CD1c-positive myeloid dendritic cell (primary cell): Measurements from ENCODE around the gene CIAO3.
A peak's percentile ranks its signal among the peaks of the same experiment; 100 is the strongest.
"Not testable (repeated sequence)": the region's sequence is repeated elsewhere in the genome, so short reads cannot be mapped to it uniquely, and the experiment has no call there.

ENCODE experiments used
- DNase-seq: peaks from one replicate; pipeline ENCODE4 v3.0.0-alpha.2; 2016; ENCODE audit errors: extremely low spot score

Gene CIAO3

DNA sequence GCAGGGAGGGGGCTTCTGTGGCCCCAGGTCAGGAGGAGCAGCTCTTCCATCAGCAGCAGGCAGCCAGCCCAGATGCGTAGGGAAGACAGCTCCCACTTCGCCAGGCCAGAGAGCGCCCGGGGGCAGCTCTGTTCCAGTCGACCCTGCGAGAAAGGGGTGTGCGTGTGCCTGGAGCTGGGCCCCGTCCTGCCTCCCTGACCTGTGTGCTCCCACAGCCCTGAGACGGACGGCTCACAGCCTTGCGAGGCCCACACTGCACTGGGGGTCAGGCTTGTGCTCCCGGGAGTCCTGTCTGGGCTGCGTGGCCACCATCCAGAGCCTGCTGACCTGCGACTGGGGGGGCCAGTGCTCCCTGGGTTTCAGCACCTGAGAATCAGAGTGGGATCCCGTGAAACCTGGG is 19.3 kb upstream of the CIAO3 start:
- DNase-seq, result no peak

- DNase-seq, result no peak
Measured at GRCh38 chr16:759110-759910, 18.5 kb upstream of the CIAO3 start.

DNA sequence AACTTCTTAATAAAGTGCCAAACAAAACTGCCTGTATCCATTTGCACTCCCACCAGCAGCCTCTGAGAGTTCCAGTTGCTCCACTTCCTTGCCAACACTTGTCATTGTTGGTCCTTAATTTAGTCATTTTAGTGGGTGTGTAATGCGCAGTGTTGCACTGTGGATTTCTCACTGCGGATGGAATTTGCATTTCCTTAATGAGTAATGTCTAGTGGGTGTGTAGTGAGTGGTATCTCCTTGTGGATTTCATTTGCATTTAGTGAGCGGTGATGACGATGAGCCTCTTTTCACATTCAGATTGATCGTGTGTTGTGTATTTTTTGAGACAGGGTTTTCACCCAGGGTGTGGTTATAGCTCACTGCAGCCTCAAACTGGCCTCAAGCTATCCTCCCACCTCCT is 15.6 kb upstream of the CIAO3 start:
- peak; percentile 24 for DNase-seq

GRCh38 chr16:754656-755055 is 13.9 kb upstream of the CIAO3 start:
- peak; percentile 65 for DNase-seq

DNA sequence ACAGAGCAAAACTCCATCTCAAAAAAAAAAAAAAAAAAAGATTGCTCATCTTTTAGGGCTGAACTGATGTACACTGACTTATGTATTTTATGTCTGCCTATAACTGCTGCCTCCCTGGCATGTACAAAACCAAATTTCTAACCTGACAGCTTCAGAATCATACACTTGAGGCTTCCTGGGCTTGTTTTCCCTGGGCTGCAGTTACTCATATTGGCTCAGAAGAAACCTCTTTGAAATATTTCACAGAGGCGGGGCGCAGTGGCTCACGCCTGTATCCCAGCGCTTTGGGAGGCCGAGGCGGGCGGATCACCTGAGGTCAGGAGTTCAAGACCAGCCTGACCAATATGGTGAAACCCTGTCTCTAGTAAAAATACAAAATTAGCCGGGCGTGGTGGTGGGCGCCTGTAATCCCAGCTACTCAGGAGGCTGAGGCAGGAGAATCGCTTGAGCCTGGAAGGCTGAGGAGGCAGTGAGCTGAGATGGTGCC is 13.4 kb upstream of the CIAO3 start:
- DNase-seq, result not testable (repeated sequence)

DNA sequence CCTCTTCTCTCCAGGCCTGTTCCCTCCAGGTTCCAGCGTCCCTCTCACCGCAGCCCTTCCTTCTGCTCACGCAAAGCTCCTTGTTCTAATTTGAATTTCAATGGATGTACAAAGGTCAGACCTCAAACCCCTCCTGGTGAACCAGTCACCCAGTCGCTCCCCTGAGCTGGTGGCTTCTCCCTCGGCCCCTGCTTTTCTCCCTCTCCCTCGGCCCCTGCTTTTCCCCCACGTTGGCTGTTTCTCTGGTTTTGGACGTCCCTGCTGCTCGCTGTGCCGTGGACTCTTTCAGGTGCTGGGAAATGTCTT is 11.2 kb upstream of the CIAO3 start:
- DNase-seq, result no peak

DNA sequence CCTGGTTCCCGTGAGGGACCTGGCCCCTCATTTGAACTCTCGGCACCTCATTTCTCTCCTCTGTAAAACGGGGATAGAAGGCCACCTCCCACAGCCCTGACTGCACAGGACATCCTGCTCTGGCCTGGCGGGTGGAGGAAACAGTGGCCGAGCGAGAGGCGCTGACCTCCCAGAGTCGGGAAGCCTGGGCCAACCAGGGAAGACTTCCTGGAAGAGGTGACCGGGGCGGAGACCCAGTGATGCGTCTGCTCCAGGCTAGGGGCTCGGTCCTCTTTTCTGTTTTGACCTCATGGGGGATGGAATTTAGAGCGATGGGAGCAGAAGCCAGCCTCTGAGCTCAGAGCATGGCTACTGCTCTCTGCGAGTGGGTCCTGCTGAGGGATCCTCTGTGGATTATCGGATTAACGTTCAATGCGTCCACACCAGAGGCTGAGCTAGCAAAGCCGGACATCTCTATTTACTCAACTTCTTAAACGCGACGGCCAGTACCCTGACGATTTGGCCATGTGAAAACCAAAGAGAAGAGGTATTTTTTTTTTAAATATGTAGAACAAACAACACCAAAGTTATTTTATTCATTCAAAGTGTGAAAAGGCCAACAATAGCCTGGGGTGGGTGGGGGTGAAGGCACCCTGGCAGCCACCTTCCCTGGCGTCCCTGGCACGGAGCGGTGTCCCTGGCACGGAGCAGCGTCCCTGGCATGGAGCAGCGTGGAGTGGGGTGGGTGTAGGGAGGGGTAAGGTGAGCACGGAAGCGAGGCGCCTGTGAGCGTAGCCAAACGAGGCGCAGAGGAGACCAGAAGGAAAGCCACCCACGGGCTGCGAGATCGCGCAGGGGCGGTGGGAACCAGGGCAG is 10.6 kb upstream of the CIAO3 start:
- DNase-seq, result no peak

- no peak for DNase-seq
Measured at GRCh38 chr16:750485-750884, 9.7 kb upstream of the CIAO3 start.

- DNase-seq, result no peak
Measured at GRCh38 chr16:749010-749409, 8.2 kb upstream of the CIAO3 start.

DNA sequence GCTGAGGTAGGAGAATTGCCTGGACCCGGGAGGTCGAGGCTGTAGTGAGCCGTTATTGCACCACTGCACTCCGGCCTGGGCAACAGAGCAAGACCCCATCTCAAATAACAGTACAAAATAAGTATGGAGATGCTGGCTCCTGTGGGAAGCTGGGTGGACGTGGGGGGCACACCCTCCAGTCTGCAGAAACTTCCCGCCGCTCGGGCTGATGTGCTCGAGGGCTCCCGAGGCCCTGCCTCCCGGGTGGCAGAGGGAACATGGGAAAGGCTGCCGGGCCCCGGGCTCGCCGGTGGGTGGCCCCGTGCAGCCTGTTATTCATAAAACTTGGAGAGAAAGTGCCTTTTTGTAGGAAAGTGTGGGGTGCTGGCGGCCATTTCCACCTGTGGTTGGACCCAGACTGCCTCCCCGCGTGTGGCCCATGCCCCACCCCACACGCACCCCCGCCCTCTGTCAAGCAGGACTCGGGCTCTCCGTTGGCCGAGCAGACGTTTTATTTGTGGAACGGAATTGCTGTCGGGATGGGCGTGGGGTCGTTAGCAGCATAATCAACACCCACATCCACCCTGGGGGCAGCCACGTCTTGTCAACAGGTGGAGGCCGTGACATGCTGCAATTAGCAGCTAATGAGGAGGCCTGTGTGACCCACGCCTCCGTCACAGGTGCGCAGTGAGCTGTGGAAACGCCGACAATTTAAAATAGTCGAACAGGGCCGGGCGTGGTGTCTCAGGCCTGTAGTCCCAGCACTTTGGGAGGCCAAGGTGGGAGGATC is 7.4 kb upstream of the CIAO3 start:
- DNase-seq, result no peak

DNA sequence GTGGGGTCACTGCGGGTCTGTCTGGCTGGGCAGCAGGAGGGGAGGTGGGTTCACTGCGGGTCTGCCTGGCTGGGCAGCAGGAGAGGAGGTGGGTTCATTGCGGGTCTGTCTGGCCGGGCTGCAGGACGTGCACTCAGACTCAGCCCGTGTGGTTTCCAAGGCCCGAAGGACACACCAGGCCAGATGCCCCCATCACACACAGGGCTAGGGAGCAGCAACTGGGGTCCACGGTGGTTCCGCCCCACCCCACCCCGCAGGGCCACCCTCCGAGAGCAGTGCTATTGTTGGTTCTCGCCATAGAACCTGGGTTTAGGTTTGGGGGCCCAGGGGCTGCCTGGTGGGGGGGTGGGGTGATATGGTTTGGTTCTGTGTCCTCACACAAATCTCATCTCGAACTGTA is 5.8 kb upstream of the CIAO3 start:
- no peak for DNase-seq

- no peak for DNase-seq
Measured at GRCh38 chr16:745739-746138, 4.9 kb upstream of the CIAO3 start.

DNA sequence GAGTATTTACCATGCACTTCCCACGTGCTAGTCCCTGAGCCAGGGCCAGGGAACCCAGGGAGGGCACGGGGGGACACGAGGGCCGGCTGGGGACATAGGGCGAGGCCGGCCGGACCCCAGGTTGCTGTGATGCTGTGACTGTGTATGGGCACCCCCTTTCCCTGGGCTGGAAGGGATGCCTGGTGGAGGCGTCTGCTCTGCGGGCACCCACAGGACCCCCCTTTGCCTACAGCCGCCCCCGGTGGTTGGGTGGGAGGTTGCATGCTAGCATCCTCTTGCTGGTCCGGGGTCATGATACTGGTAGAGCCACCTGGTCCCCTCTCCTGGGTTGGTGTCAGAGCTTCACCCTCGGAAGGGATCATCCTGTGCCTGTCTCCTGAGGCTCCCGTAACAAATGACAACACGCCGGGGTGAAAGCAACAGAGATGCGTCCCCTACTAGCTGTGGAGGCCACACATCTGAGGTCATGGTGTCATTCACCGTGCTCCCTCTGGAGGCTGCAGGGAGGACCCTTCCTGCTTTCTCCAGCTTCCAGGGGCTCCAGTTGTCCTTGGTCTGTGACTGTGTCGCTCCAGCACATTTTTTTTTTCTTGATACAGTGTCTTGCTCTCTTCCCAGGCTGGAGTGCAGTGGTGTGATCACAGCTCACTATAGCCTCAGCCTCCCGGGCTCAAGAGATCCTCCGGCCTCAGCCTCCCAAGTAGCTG is 3.1 kb upstream of the CIAO3 start:
- DNase-seq, result no peak

GRCh38 chr16:742894-743293 is 2.1 kb upstream of the CIAO3 start:
- DNase-seq, result not testable (repeated sequence)

DNA sequence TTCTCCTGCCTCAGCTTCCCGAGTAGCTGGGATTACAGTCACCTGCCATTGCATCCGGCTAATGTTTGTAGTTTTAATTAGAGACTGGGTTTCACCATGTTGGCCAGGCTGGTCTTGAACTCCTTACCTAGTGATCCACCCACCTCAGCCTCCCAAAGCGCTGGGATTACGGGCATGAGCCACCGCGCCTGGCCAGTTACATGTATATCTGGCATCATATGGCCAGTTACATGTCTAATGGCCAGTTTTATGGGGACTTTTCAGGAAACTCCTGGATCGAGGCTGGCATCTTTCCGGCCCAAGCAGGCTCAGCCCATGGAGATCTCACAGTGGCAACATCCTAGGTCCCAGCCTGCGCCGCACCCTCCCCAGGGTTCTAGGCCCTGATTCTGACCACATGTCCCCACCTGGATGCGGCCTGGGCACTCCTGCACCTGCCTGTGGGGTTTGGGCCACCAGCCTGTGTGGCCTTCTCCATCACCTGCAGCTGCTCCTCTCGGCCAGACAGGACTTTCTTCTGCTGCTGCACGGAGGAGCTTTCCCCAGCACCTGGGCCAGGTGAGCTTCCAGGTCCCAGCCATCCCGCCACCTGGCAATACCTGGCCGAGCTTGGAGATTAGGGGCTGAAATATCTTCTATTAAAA is 1.3 kb upstream of the CIAO3 start:
- no peak for DNase-seq

GRCh38 chr16:740459-740763 is 386 bp downstream of the CIAO3 start:
- DNase-seq, result peak; percentile 28

DNA sequence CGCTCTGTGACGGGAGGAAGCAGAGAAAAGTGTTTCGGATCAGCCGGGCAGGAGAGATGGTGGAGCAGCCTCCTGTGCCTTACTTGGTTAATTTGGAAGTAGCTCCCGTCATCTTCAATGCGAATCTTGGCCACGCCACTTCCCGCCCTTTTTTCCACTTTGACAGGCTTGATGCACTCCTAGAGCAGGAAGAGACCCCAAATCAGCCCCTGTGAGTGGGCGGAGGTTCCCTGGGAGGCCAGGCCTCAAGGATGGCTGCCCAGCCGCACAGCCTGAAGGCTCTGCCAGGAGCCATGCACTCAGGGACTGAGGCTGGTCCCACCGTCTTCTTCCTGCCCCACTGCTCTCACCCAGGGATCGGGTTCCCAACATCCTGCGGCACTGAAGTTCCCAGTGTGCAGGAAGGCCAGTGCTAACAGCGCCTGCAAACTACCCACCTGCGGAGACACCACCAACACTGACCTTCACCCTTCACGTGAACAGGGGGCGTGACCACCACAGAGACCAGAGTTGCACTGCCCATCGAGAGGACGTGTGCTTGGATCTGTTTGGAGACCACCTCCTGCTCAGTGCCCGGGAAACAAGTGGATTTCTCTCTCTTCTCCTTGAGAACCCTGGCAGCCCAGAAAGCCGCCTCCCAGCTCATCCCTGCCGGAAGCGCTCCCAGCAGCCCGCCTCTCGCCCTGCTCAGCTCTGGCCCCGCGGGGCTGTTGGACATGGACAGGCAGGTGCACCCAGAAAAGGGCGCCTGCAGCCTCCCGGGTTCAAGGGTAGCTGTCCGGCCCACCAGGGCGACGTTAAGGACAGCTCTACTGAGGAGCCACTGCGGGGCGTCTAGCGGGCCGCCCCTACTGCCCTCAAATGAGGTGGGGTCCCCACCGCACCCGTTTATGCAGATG is 988 bp downstream of the CIAO3 start:
- DNase-seq, result no peak

GRCh38 chr16:736936-737481 is 3.8 kb downstream of the CIAO3 start:
- DNase-seq, result no peak

DNA sequence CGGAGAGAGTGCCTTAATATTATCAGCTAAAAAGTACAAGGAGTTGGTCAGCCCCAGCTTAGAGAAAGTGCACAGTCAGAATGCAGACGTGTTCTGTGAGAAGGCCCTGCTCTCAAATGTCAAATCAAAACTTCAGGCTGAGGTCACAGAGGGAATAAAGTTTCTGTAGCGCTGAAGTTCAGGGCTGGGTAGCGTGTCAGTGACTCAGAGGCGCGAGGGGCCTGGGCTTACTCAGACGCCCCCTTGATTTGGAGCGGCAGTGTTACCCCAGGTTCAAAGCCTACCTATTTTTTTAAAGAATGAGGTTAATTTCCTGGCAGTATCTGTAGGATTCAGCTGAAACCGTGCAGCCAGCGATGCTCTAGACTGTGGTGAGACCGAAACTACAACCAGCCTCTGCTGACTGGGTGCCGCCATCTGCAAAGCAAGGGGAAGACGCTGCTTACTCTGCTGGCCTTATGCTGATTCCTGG is 4.8 kb downstream of the CIAO3 start:
- DNase-seq, result no peak
